ENCODE results near the gene UCN2. TPM values are rescaled to one million over a fixed set of nuclear protein-coding genes. Genes with fewer than 3 reads are reported as not detected.
A peak's percentile ranks its signal among the peaks of the same experiment; 100 is the strongest.

UCN2 gene
- total RNA-seq, 4 donors from 2014 or later, result 1.5 TPM; not detected in 3

DNA sequence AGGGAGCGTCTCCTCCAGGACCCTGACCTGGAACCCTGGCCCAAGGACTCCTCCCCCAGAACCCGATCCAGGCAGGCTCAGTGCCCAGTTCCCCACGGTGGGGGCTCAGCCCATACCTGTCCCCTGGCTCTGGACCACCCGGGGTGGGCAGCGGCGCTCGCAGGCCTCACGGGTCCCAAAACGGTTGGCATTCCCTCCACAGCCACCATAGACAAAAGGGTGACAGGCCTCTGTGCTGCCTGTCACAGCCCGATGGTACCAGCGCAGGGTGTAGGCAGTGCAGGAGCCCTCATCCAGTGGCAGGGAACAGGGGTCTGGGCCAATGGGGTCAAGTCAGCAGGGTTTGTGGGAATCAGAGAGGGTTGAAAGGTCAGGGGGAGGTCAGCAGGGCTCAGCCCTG is 1.1 kb upstream of the UCN2 start:
- Histone ChIP-seq H3K36me3 (no peaks in the 10 kb centered on the region), H3K4me1 (peaks cover 0 to 57% (median 22%) of the 10 kb centered on the region in 4 donors), H3K27me3 (no peaks in the 10 kb centered on the region), H3K4me3 (no peak overlapping the region), H3K9me3 (no peaks in the 10 kb centered on the region), H3K27ac (peak overlapping the region in 3 of 4 donors; percentile 40 to 92 (median 84))
- TF ChIP-seq POLR2A (IDR thresholded peaks at IDR 0.05) (no peak), EP300 (IDR thresholded peaks at IDR 0.05) (no peak)
- TF ChIP-seq, protein P1, sequence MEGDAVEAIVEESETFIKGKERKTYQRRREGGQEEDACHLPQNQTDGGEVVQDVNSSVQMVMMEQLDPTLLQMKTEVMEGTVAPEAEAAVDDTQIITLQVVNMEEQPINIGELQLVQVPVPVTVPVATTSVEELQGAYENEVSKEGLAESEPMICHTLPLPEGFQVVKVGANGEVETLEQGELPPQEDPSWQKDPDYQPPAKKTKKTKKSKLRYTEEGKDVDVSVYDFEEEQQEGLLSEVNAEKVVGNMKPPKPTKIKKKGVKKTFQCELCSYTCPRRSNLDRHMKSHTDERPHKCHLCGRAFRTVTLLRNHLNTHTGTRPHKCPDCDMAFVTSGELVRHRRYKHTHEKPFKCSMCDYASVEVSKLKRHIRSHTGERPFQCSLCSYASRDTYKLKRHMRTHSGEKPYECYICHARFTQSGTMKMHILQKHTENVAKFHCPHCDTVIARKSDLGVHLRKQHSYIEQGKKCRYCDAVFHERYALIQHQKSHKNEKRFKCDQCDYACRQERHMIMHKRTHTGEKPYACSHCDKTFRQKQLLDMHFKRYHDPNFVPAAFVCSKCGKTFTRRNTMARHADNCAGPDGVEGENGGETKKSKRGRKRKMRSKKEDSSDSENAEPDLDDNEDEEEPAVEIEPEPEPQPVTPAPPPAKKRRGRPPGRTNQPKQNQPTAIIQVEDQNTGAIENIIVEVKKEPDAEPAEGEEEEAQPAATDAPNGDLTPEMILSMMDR (IDR thresholded peaks at IDR 0.05), result no peak
- WGBS, 2 donors, result 75% methylated on average over 11 of the region's 11 CpGs
- no peak for DNase-seq (ENCODE audit: low spot score in 2 of 2)

DNA sequence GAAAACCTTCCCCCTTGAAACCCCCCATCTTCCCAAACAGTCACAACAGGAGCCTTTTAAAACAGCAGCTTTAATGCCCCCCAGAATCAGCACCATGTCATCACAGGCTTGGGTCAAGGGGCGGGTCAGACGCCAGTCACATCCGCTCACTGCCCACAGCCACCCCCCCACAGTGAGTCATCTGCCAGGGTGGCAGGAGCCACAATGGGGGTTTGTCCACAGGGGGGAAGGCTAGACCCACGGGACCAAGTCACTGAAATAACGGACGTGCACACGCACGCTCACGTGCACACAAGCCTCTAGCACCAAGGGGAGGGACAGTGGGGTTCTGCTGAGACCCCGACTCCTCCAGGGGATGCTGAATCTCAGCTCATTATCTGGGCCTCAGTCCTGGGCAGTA is 441 bp upstream of the UCN2 start:
- Histone ChIP-seq H3K27me3 (no peaks in the 10 kb centered on the region), H3K36me3 (no peaks in the 10 kb centered on the region), H3K9me3 (no peaks in the 10 kb centered on the region), H3K4me3 (no peak overlapping the region), H3K4me1 (peaks cover 0 to 64% (median 22%) of the 10 kb centered on the region in 4 donors), H3K27ac (peak overlapping the region in 3 of 4 donors; percentile 40 to 92 (median 84))
- TF ChIP-seq POLR2A (IDR thresholded peaks at IDR 0.05) (no peak), EP300 (IDR thresholded peaks at IDR 0.05) (peak in 1 of 2 donors; percentile 51)
- TF ChIP-seq, protein P1 (IDR thresholded peaks at IDR 0.05), result no peak
- 49 to 52% methylated on average over 9 to 10 of the region's 10 CpGs for WGBS, 2 donors
- DNase-seq (ENCODE audit: low spot score in 2 of 2), result peak; percentile 22 to 28

DNA sequence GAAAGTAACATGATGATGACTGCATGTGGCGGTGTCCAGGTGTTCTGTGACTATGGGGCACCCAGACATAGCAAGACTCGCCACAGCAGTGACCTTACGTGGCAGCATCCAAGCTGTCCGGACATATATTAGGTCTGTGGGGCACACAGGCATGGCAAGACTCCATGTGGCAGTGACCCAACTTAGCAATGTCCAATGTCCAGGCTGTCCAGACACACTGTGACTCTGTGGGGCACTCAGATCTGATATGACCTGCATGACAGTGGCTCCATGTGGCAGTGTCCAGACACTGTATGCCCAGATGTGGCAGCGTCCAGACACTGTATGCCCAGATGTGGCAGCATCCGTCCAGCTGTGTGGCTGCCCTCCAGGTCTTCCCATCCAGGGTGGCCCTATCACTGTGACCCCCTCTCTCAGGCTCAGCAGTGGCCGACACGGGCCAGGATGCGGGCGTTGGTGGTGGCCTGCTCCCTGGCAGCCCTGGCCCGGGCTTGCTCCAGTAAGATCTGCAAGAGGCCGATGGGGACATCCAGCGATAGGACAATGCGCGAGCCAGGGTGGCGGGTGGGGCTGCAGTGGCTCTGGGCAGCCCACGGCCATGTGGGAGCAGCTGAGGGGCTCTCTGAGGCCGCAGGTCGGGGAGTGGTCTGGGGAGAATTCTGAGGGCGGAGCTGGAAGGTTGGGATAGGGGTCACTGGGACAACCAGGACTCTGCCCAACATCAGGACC is 1.1 kb downstream of the UCN2 start:
- DNase-seq (ENCODE audit: low spot score in 2 of 2), result no peak
- WGBS, 2 donors, result 87% methylated on average over 12 to 20 of the region's 20 CpGs
- Histone ChIP-seq H3K36me3 (no peaks in the 10 kb centered on the region), H3K4me3 (no peak overlapping the region), H3K4me1 (peaks cover 0 to 78% (median 31%) of the 10 kb centered on the region in 4 donors), H3K27me3 (no peaks in the 10 kb centered on the region), H3K27ac (peak overlapping the region in 2 of 4 donors; percentile 84 to 92), H3K9me3 (no peaks in the 10 kb centered on the region)
- no peak for TF ChIP-seq EP300 (IDR thresholded peaks at IDR 0.05)
- TF ChIP-seq POLR2A (IDR thresholded peaks at IDR 0.05), result no peak
- TF ChIP-seq, protein P1 (IDR thresholded peaks at IDR 0.05), result no peak

DNA sequence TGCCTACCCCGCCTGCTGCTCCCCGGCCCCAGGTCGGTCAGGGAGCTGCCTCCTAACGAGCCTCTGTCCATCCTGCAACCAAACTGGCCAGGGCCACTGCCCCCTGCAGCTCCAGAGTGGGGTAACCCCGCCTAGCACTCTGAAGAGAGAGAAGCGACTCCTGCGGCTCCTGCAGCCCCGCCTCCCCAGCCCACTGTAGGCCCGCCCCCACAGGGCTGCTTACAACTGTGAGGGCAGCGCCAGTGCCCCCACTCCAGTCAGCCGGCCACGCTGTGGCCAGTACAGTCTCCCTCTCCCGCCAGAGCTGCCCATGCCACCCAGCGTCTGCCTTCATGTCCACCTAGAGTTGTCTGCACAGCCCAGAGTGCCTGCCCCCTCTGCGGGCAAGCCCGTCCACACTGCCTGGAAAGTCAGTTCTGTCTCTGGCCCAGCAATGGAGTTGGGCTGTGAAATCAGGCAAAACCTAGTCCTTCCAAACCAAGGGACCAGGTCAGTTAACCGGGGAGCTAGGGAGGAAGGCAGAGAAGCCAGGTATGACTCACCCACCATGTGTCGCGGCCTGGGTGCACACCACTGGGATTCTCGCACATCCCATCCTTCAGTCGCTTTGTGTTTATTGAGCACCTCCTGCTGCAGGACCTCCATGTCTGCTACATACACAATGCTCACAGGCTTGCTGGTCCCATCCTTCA is 2.4 kb downstream of the UCN2 start:
- H3K4me1 ChIP-seq, result peaks cover 0 to 84% (median 40%) of the 10 kb centered on the region in 4 donors
- 29% methylated on average over 21 of the region's 21 CpGs for WGBS, 2 donors
- H3K4me3 ChIP-seq, result peak overlapping the region in 1 of 4 donors; percentile 32
- H3K36me3 ChIP-seq, result no peaks in the 10 kb centered on the region
- H3K27me3 ChIP-seq, result no peaks in the 10 kb centered on the region
- TF ChIP-seq EP300 (IDR thresholded peaks at IDR 0.05), result no peak
- TF ChIP-seq, protein P1 (IDR thresholded peaks at IDR 0.05), result peak in 2 of 5 experiments; percentile 29 to 41
- no peak for TF ChIP-seq POLR2A (IDR thresholded peaks at IDR 0.05)
- DNase-seq (ENCODE audit: low spot score in 2 of 2), result peak in 1 of 2 donors; percentile 30
- peak overlapping the region; percentile 21 to 92 (median 52) for H3K27ac ChIP-seq
- no peaks in the 10 kb centered on the region for H3K9me3 ChIP-seq

DNA sequence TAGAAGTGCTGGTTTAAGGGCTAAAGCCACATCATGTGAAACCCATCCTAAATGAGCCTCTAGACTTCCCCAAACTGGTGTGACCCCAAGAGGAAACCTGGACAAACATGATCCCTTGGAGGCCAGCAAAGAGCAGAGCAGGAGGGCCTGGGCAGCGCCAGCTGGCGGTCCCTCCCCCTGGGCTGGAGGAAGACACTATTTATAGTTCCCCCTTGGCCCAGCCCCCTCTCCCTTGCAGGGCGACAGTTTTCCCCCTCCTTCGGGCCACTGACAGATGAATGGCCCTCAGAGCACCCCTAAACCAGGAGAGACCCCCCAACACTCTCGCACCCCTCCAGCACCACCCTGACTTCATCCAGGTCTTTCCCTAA is 2.9 kb downstream of the UCN2 start:
- Histone ChIP-seq H3K4me1 (peaks cover 0 to 84% (median 43%) of the 10 kb centered on the region in 4 donors), H3K36me3 (no peaks in the 10 kb centered on the region), H3K27me3 (no peaks in the 10 kb centered on the region), H3K9me3 (no peaks in the 10 kb centered on the region), H3K4me3 (peak overlapping the region in 1 of 4 donors; percentile 32), H3K27ac (peak overlapping the region; percentile 21 to 92 (median 52))
- 3 to 15% methylated on average over 5 of the region's 5 CpGs for WGBS, 2 donors
- no peak for TF ChIP-seq EP300 (IDR thresholded peaks at IDR 0.05)
- TF ChIP-seq, protein P1 (IDR thresholded peaks at IDR 0.05), result no peak
- TF ChIP-seq POLR2A (IDR thresholded peaks at IDR 0.05), result no peak
- no peak for DNase-seq (ENCODE audit: low spot score in 2 of 2)

Measured in tibial nerve (tissue), 4 donors.